Kidney (tissue), 14 donors: ENCODE measurements around the gene ENTPD7. TPM values are rescaled to one million over a fixed set of nuclear protein-coding genes. Genes with fewer than 3 reads are reported as not detected.
A peak's percentile ranks its signal among the peaks of the same experiment; 100 is the strongest.

Source experiments
- DNase-seq, 5 donors: peaks; one replicate each; pipeline ENCODE4 v3.0.0-alpha.2; 2013 to 2020
- FAIRE-seq: peaks from 2 replicates; lab custom pipeline; 2012; peaks lifted over from hg19 to GRCh38; lab: Jason Lieb, UNC
- H3K27ac ChIP-seq, 2 donors: one replicate each; pipeline ENCODE4 v1.7.0; 2013; ENCODE audit warnings: low read depth in 2 of 2, low read length in 2 of 2, inconsistent platforms in 1 of 2
- H3K27me3 ChIP-seq: one replicate; pipeline ENCODE4 v1.7.1; 2013; ENCODE audit warnings: low read length, inconsistent platforms; ENCODE audit not compliant: control insufficient read depth, insufficient read depth
- H3K36me3 ChIP-seq, 3 donors: one replicate each; pipeline versions ENCODE4 v1.7.0 to v1.7.1; 2013; ENCODE audit warnings: low read length in 3 of 3, control low read depth in 1 of 3, inconsistent platforms in 1 of 3; ENCODE audit not compliant: insufficient read depth in 3 of 3, control insufficient read depth in 2 of 3
- H3K4me1 ChIP-seq, 3 donors: one replicate each; pipeline versions ENCODE4 v1.7.0 to v1.7.1; 2013; ENCODE audit warnings: low read length in 3 of 3, inconsistent platforms in 1 of 3, low read depth in 1 of 3; ENCODE audit not compliant: control insufficient read depth in 2 of 3, insufficient read depth in 2 of 3
- H3K4me3 ChIP-seq, 3 donors: one replicate each; pipeline versions ENCODE4 v1.7.0 to v1.8.1; 2013; ENCODE audit warnings: low read length in 3 of 3, control low read depth in 1 of 3, inconsistent platforms in 1 of 3
- H3K9ac ChIP-seq, 3 donors: one replicate each; pipeline versions ENCODE4 v1.7.0 to v1.7.1; 2013; ENCODE audit warnings: low read length in 3 of 3, control low read depth in 1 of 3, inconsistent platforms in 1 of 3
- H3K9me3 ChIP-seq, 3 donors: one replicate each; pipeline versions ENCODE4 v1.7.0 to v1.7.1; 2013; ENCODE audit warnings: low read length in 3 of 3, control low read depth in 1 of 3, inconsistent platforms in 1 of 3; ENCODE audit not compliant: control insufficient read depth in 2 of 3, insufficient read depth in 1 of 3
- CTCF ChIP-seq: IDR thresholded peaks from 3 replicates; pipeline ENCODE4 v1.5.1; 2012; ENCODE audit warnings: mild to moderate bottlenecking, moderate library complexity, borderline replicate concordance; ENCODE audit not compliant: insufficient read depth; ENCODE audit errors: extremely low read depth
- intact Hi-C: fragments of 100-400 bp; cut with DNase I; formaldehyde crosslinking; loops from one replicate; pipeline ENCODE4 v1.11.1; 2022
- polyA plus RNA-seq: library from polyadenylated mRNA; stranded (reverse); fragments of 350-450 nt; fragmentation: Illumina TruSeq; extraction: RNeasy Lipid Tissue Mini Kit (QIAGEN cat#74804); gene quantifications from one replicate; pipeline ENCODE4 v1.2.3, GENCODE V29; 2014; ENCODE audit warnings: low read depth, low replicate concordance; ENCODE audit not compliant: insufficient read depth
- total RNA-seq: library from RNA; stranded (reverse); fragmentation: NEBNext Ultra II Directional; extraction: Animal tissue kit (Norgen Biotek cat#: 25700); gene quantifications from one replicate; pipeline ENCODE4 v1.2.1, GENCODE V29; 2021
- donor health status: control.
- donor health status: control.
- donor health status: control.
- donor health status: control.
- donor health status: control.
- donor health status: DM: yes; HTN: yes; CAD: no.
- donor health status: Normal renal cell carcinoma (clear cell type).

The ENTPD7 gene
- total and polyA plus RNA-seq, 2 donors from 2014 or later: 1.4 to 16.1 TPM

GRCh38 chr10:99750641-99751040 is 91.3 kb downstream of the ENTPD7 start:
- TF ChIP-seq CTCF: no peak

GRCh38 chr10:99754670-99755069 is 95.4 kb downstream of the ENTPD7 start:
- intact Hi-C loops: no loop called here
- Histone ChIP-seq H3K4me3 (no peak overlapping the region), H3K36me3 (peaks cover 2 to 47% (median 9%) of the 10 kb centered on the region in 3 donors), H3K9me3 (no peaks in the 10 kb centered on the region), H3K27ac (no peak overlapping the region), H3K9ac (no peak overlapping the region), H3K4me1 (no peaks in the 10 kb centered on the region), H3K27me3 (no peaks in the 10 kb centered on the region)
- no peak for FAIRE-seq
- no peak for DNase-seq
- no peak for TF ChIP-seq CTCF

More at GRCh38 chr10:99750641-99751040, 91.3 kb downstream of the ENTPD7 start:
- no peak overlapping the region for H3K9ac ChIP-seq
- intact Hi-C loops: no loop called here
- no peaks in the 10 kb centered on the region for H3K4me1 ChIP-seq
- H3K4me3 ChIP-seq: no peak overlapping the region
- FAIRE-seq: peak; percentile 29
- H3K27me3 ChIP-seq: no peaks in the 10 kb centered on the region
- peaks cover 4 to 40% (median 11%) of the 10 kb centered on the region in 3 donors for H3K36me3 ChIP-seq
- H3K27ac ChIP-seq: no peak overlapping the region
- no peaks in the 10 kb centered on the region for H3K9me3 ChIP-seq
- DNase-seq: no peak

Other genes starting within 250 kb of the ENTPD7 start
- gene GOT1, start 228.9 kb upstream of the ENTPD7 start, total RNA-seq: 73.2 TPM
- 241 TPM for gene GOT1, start 228.9 kb upstream of the ENTPD7 start, polyA plus RNA-seq
- gene NKX2-3, start 126.6 kb upstream of the ENTPD7 start, total RNA-seq: not detected
- not detected for gene NKX2-3, start 126.6 kb upstream of the ENTPD7 start, polyA plus RNA-seq
- 43.0 TPM for gene SLC25A28, start 39.1 kb upstream of the ENTPD7 start, total RNA-seq
- 57.1 TPM for gene SLC25A28, start 39.1 kb upstream of the ENTPD7 start, polyA plus RNA-seq
- 40.4 TPM for gene COX15, start 72.6 kb downstream of the ENTPD7 start, total RNA-seq
- 30.9 TPM for gene COX15, start 72.6 kb downstream of the ENTPD7 start, polyA plus RNA-seq
- 16.5 TPM for gene CUTC, start 72.7 kb downstream of the ENTPD7 start, total RNA-seq
- gene CUTC, start 72.7 kb downstream of the ENTPD7 start, polyA plus RNA-seq: 19.1 TPM
- 2.3 TPM for gene ABCC2, start 123.1 kb downstream of the ENTPD7 start, total RNA-seq
- gene ABCC2, start 123.1 kb downstream of the ENTPD7 start, polyA plus RNA-seq: 15.4 TPM